ENCODE data around the gene MEF2D. TPM values are rescaled to one million over a fixed set of nuclear protein-coding genes. Genes with fewer than 3 reads are reported as not detected.
A peak's percentile ranks its signal among the peaks of the same experiment; 100 is the strongest.

The MEF2D gene
- total RNA-seq, 1 experiment from 2014 or later, result 18.3 TPM

GRCh38 chr1:156467906-156468305 lies 32.7 kb downstream of the MEF2D start:
- Histone ChIP-seq H3K27ac (ENCODE audit: low read depth, low read length, poor library complexity, severe bottlenecking) (no peak overlapping the region), H3K27me3 (replicated peaks; ENCODE audit: insufficient read depth, low read depth, low read length, poor library complexity) (no peaks in the 10 kb centered on the region), H3K4me3 (ENCODE audit: low read depth, low read length, poor library complexity, severe bottlenecking) (no peak overlapping the region), H3K36me3 (ENCODE audit: insufficient read depth, low read length, poor library complexity, severe bottlenecking) (peaks cover 13% of the 10 kb centered on the region), H3K4me1 (ENCODE audit: insufficient read depth, low read length, poor library complexity, severe bottlenecking) (no peaks in the 10 kb centered on the region), H3K9me3 (ENCODE audit: low read depth, low read length, poor library complexity, severe bottlenecking) (no peaks in the 10 kb centered on the region)
- no TSS peak for BruUV-seq (replicated peaks)
- intact Hi-C loops (cut with micrococcal nuclease; ENCODE audit: unreplicated experiment), result no loop called here
- no peak for DNase-seq (ENCODE audit: low spot score)
- ChIA-PET POLR2A (ENCODE audit: low non-redundant PET) (no interaction called here), CTCF (no interaction called here)
- TF ChIP-seq EZH2 (IDR thresholded peaks at IDR 0.05; ENCODE audit: borderline replicate concordance, low read depth, low read length, poor library complexity, severe bottlenecking) (no peak), CTCF (conservative IDR thresholded peaks at IDR 0.05; ENCODE audit: low read depth, low read length) (no peak)

GRCh38 chr1:156467385-156467784 lies 33.2 kb downstream of the MEF2D start:
- ChIA-PET CTCF (no interaction called here), POLR2A (ENCODE audit: low non-redundant PET) (no interaction called here)
- no peak for DNase-seq (ENCODE audit: low spot score)
- Histone ChIP-seq H3K27ac (ENCODE audit: low read depth, low read length, poor library complexity, severe bottlenecking) (no peak overlapping the region), H3K4me3 (ENCODE audit: low read depth, low read length, poor library complexity, severe bottlenecking) (no peak overlapping the region), H3K27me3 (replicated peaks; ENCODE audit: insufficient read depth, low read depth, low read length, poor library complexity) (no peaks in the 10 kb centered on the region), H3K36me3 (ENCODE audit: insufficient read depth, low read length, poor library complexity, severe bottlenecking) (peaks cover 13% of the 10 kb centered on the region), H3K4me1 (ENCODE audit: insufficient read depth, low read length, poor library complexity, severe bottlenecking) (no peaks in the 10 kb centered on the region), H3K9me3 (ENCODE audit: low read depth, low read length, poor library complexity, severe bottlenecking) (no peaks in the 10 kb centered on the region)
- intact Hi-C loops (cut with micrococcal nuclease; ENCODE audit: unreplicated experiment), result no loop called here
- BruUV-seq (replicated peaks), result no TSS peak
- TF ChIP-seq EZH2 (IDR thresholded peaks at IDR 0.05; ENCODE audit: borderline replicate concordance, low read depth, low read length, poor library complexity, severe bottlenecking), result no peak
- no peak for TF ChIP-seq CTCF (conservative IDR thresholded peaks at IDR 0.05; ENCODE audit: low read depth, low read length)

- POLR2A ChIA-PET (ENCODE audit: low non-redundant PET), result no interaction called here
- CTCF ChIA-PET, result interaction anchor here (0.6 kb wide), 2 partner anchors 60 to 143 kb away, joined by 3 read pairs; no protein-coding TSS in a partner anchor
Observed at GRCh38 chr1:156465747-156466365, 34.7 kb downstream of the MEF2D start.

More at GRCh38 chr1:156465747-156466365, 34.7 kb downstream of the MEF2D start:
- DNase-seq (ENCODE audit: low spot score), result no peak
- intact Hi-C loops (cut with micrococcal nuclease; ENCODE audit: unreplicated experiment), result no loop called here
- no TSS peak for BruUV-seq (replicated peaks)
- Histone ChIP-seq H3K27me3 (replicated peaks; ENCODE audit: insufficient read depth, low read depth, low read length, poor library complexity) (no peaks in the 10 kb centered on the region), H3K36me3 (ENCODE audit: insufficient read depth, low read length, poor library complexity, severe bottlenecking) (peaks cover 6% of the 10 kb centered on the region), H3K9me3 (ENCODE audit: low read depth, low read length, poor library complexity, severe bottlenecking) (no peaks in the 10 kb centered on the region), H3K27ac (ENCODE audit: low read depth, low read length, poor library complexity, severe bottlenecking) (no peak overlapping the region), H3K4me3 (ENCODE audit: low read depth, low read length, poor library complexity, severe bottlenecking) (no peak overlapping the region), H3K4me1 (ENCODE audit: insufficient read depth, low read length, poor library complexity, severe bottlenecking) (no peaks in the 10 kb centered on the region)
- no peak for TF ChIP-seq EZH2 (IDR thresholded peaks at IDR 0.05; ENCODE audit: borderline replicate concordance, low read depth, low read length, poor library complexity, severe bottlenecking)
- TF ChIP-seq CTCF (conservative IDR thresholded peaks at IDR 0.05; ENCODE audit: low read depth, low read length), result peak; percentile 33

Measured in A673 (cell line).